ENCODE measurements around the gene MEIS2.

MEIS2 gene

GRCh38 chr15:37097144-37097919 lies 3.0 kb downstream of the MEIS2 start:
- no peak for DNase-seq

GRCh38 chr15:37096558-37097143 lies 3.7 kb downstream of the MEIS2 start:
- DNase-seq = no peak

GRCh38 chr15:37095770-37096557 lies 4.4 kb downstream of the MEIS2 start:
- no peak for DNase-seq

- no peak for DNase-seq
Observed at GRCh38 chr15:37094915-37095711, 5.2 kb downstream of the MEIS2 start.

GRCh38 chr15:37094333-37094914 lies 5.9 kb downstream of the MEIS2 start:
- no peak for DNase-seq

- no peak for DNase-seq
Observed at GRCh38 chr15:37093480-37094332, 6.6 kb downstream of the MEIS2 start.

GRCh38 chr15:37090543-37091175 lies 9.7 kb downstream of the MEIS2 start:
- DNase-seq = no peak

- DNase-seq = no peak
Observed at GRCh38 chr15:37088436-37088835, 11.9 kb downstream of the MEIS2 start.

GRCh38 chr15:37087131-37087588 lies 13.2 kb downstream of the MEIS2 start:
- DNase-seq = no peak

- no peak for DNase-seq
Observed at GRCh38 chr15:37086521-37086920, 13.8 kb downstream of the MEIS2 start.

GRCh38 chr15:37086120-37086519 lies 14.2 kb downstream of the MEIS2 start:
- no peak for DNase-seq

- DNase-seq = no peak
Observed at GRCh38 chr15:37084602-37085001, 15.7 kb downstream of the MEIS2 start.

- no peak for DNase-seq
Observed at GRCh38 chr15:37083610-37084009, 16.7 kb downstream of the MEIS2 start.

- DNase-seq = no peak
Observed at GRCh38 chr15:37081983-37082382, 18.4 kb downstream of the MEIS2 start.

- no peak for DNase-seq
Observed at GRCh38 chr15:37080261-37080921, 20.0 kb downstream of the MEIS2 start.

- DNase-seq = no peak
Observed at GRCh38 chr15:37079726-37080125, 20.6 kb downstream of the MEIS2 start.

GRCh38 chr15:37078566-37078965 lies 21.8 kb downstream of the MEIS2 start:
- DNase-seq = no peak

- DNase-seq = no peak
Observed at GRCh38 chr15:37077623-37078351, 22.6 kb downstream of the MEIS2 start.

- DNase-seq = no peak
Observed at GRCh38 chr15:37076543-37076942, 23.8 kb downstream of the MEIS2 start.

- no peak for DNase-seq
Observed at GRCh38 chr15:37075777-37076176, 24.6 kb downstream of the MEIS2 start.
